Measurements from ENCODE around the gene FOXN3. TPM values are rescaled to one million over a fixed set of nuclear protein-coding genes. Genes with fewer than 3 reads are reported as not detected.

The FOXN3 gene
- total and polyA plus RNA-seq, 2 donors (not counting 1 experiment from before 2014, with no cell fraction given) = 27.9 to 33.3 TPM

DNA sequence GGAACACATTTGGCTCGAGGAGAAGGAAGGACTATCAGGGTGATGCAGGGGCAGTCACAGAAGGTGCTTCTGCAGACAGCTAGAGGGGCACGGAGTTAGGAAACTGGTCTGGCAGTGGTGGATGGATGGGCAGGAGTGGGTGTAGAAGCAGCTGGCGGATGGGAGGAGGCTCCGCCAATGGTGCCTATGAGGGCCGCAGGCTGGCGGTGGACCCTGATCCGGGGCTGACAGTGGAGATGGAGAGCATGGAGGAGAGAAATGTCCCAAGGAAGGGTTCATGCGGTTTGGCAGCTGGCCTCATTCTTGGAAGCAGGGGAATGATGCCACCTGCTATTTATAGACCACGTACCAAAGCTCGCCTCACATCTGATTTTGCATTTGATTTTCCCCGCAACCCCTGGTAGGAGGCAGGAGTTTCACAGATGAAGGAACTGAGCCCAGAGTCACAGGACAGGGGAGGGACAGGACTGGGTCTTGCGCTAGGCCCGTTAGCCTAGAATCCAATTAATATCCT, 237.1 kb downstream of the FOXN3 start:
- DNase-seq (ENCODE audit: low read depth in 2 of 2) = no peak
- Histone ChIP-seq H4K20me1 (ENCODE audit: control insufficient read depth, extremely low read depth, insufficient read depth, low read length) (no peaks in the 10 kb centered on the region), H2AFZ (ENCODE audit: low read length) (no peak overlapping the region), H3K4me2 (ENCODE audit: extremely low read depth, insufficient read depth, low read length) (no peak overlapping the region), H3K36me3 (ENCODE audit: control insufficient read depth, insufficient read depth, low read length) (no peaks in the 10 kb centered on the region), H3K9me3 (ENCODE audit: control insufficient read depth, insufficient read depth, low read depth, low read length) (no peaks in the 10 kb centered on the region), H3K4me3 (replicated peaks in 1 of 4; ENCODE audit: control extremely low read depth in 1 of 4, insufficient read depth in 1 of 4, low read depth in 3 of 4, low read length in 4 of 4) (no peak overlapping the region), H3K79me2 (ENCODE audit: control insufficient read depth, insufficient read depth, low read length) (no peaks in the 10 kb centered on the region), H3K9ac (ENCODE audit: insufficient read depth, low read length) (no peak overlapping the region), H3K27ac (ENCODE audit: insufficient read depth, low read length) (no peak overlapping the region), H3K4me1 (ENCODE audit: control insufficient read depth, extremely low read depth, insufficient read depth, low read length) (peaks cover 2% of the 10 kb centered on the region), H3K27me3 (ENCODE audit: control insufficient read depth, insufficient read depth, low read length) (no peaks in the 10 kb centered on the region)
- TF ChIP-seq, protein P1, sequence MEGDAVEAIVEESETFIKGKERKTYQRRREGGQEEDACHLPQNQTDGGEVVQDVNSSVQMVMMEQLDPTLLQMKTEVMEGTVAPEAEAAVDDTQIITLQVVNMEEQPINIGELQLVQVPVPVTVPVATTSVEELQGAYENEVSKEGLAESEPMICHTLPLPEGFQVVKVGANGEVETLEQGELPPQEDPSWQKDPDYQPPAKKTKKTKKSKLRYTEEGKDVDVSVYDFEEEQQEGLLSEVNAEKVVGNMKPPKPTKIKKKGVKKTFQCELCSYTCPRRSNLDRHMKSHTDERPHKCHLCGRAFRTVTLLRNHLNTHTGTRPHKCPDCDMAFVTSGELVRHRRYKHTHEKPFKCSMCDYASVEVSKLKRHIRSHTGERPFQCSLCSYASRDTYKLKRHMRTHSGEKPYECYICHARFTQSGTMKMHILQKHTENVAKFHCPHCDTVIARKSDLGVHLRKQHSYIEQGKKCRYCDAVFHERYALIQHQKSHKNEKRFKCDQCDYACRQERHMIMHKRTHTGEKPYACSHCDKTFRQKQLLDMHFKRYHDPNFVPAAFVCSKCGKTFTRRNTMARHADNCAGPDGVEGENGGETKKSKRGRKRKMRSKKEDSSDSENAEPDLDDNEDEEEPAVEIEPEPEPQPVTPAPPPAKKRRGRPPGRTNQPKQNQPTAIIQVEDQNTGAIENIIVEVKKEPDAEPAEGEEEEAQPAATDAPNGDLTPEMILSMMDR (conservative IDR thresholded peaks at IDR 0.05 in 1 of 2, IDR thresholded peaks at IDR 0.05 in 1 of 2; ENCODE audit: low read depth in 1 of 2, low read length in 2 of 2) = no peak
- no peak for TF ChIP-seq EZH2 (IDR thresholded peaks at IDR 0.05; ENCODE audit: low read length, missing control alignments)

DNA sequence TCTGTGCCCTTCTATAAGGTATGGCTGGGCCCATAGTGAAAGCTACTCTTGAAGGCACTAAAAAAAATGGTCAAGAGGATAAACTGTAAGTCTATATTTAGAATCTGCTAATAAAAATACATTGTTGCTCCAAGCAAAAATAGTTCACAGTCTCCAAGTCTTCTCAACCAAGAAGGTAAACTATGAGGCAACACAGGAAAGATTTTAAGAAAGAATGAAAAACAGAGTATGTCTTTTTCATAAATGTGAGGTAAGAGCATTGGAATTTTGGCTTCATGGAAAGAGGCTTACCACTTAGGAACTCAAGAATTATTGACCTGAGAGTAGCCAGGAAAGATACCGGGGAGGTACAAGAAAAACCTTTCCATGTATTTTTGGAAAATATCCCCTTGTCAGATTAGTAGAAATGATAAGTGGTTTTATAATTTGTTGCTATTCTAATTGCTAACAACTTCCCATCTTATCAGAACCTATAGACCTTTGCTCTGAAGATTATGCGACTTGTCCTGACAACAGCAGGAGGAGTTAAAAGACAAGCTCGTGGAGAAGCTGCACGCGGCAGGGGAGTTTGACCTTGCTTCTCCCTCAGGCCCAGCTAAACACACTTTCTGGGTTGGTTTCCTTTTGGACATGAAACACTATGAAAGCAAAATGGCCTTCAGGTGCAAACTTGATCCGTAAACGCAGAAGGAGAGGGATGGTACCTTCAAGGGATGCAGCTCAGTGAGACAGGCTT, 238.1 kb downstream of the FOXN3 start:
- H3K4me2 ChIP-seq (ENCODE audit: extremely low read depth, insufficient read depth, low read length) = no peak overlapping the region
- peaks cover 2% of the 10 kb centered on the region for H3K4me1 ChIP-seq (ENCODE audit: control insufficient read depth, extremely low read depth, insufficient read depth, low read length)
- H3K27ac ChIP-seq (ENCODE audit: insufficient read depth, low read length) = no peak overlapping the region
- TF ChIP-seq, protein P1 (conservative IDR thresholded peaks at IDR 0.05 in 1 of 2, IDR thresholded peaks at IDR 0.05 in 1 of 2; ENCODE audit: low read depth in 1 of 2, low read length in 2 of 2) = no peak
- no peak for TF ChIP-seq EZH2 (IDR thresholded peaks at IDR 0.05; ENCODE audit: low read length, missing control alignments)
- no peaks in the 10 kb centered on the region for H3K79me2 ChIP-seq (ENCODE audit: control insufficient read depth, insufficient read depth, low read length)
- H3K9ac ChIP-seq (ENCODE audit: insufficient read depth, low read length) = no peak overlapping the region
- no peaks in the 10 kb centered on the region for H4K20me1 ChIP-seq (ENCODE audit: control insufficient read depth, extremely low read depth, insufficient read depth, low read length)
- no peaks in the 10 kb centered on the region for H3K36me3 ChIP-seq (ENCODE audit: control insufficient read depth, insufficient read depth, low read length)
- H3K27me3 ChIP-seq (ENCODE audit: control insufficient read depth, insufficient read depth, low read length) = no peaks in the 10 kb centered on the region
- peak in 1 of 2 donors; percentile 66 for DNase-seq (ENCODE audit: low read depth in 2 of 2)
- H3K9me3 ChIP-seq (ENCODE audit: control insufficient read depth, insufficient read depth, low read depth, low read length) = no peaks in the 10 kb centered on the region
- H3K4me3 ChIP-seq (replicated peaks in 1 of 4; ENCODE audit: control extremely low read depth in 1 of 4, insufficient read depth in 1 of 4, low read depth in 3 of 4, low read length in 4 of 4) = no peak overlapping the region
- H2AFZ ChIP-seq (ENCODE audit: low read length) = no peak overlapping the region

DNA sequence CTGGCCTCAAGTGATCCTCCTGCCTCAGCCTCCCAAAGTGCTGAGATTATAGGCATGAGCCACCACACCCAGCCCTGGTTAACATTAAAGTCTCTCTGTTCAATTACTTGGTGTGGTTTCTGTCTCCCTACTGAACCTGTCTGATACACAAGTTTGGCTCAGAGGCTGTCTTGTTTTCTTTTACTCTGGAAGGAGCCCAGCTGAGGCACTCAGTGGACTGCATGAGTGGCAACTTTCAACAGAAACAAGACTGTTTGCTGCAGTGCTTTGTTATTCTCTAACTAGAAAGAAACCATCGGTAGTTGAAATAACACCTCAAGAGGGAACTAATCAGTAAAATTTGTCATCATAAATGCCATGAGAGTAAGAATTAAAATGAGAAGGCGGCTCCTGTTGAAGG, 238.7 kb downstream of the FOXN3 start:
- DNase-seq (ENCODE audit: low read depth in 2 of 2) = no peak
- Histone ChIP-seq H3K4me3 (replicated peaks in 1 of 4; ENCODE audit: control extremely low read depth in 1 of 4, insufficient read depth in 1 of 4, low read depth in 3 of 4, low read length in 4 of 4) (no peak overlapping the region), H3K9me3 (ENCODE audit: control insufficient read depth, insufficient read depth, low read depth, low read length) (no peaks in the 10 kb centered on the region), H2AFZ (ENCODE audit: low read length) (no peak overlapping the region), H3K27ac (ENCODE audit: insufficient read depth, low read length) (no peak overlapping the region), H3K79me2 (ENCODE audit: control insufficient read depth, insufficient read depth, low read length) (no peaks in the 10 kb centered on the region), H3K4me2 (ENCODE audit: extremely low read depth, insufficient read depth, low read length) (no peak overlapping the region), H3K9ac (ENCODE audit: insufficient read depth, low read length) (no peak overlapping the region), H3K4me1 (ENCODE audit: control insufficient read depth, extremely low read depth, insufficient read depth, low read length) (peaks cover 2% of the 10 kb centered on the region), H4K20me1 (ENCODE audit: control insufficient read depth, extremely low read depth, insufficient read depth, low read length) (no peaks in the 10 kb centered on the region), H3K36me3 (ENCODE audit: control insufficient read depth, insufficient read depth, low read length) (no peaks in the 10 kb centered on the region), H3K27me3 (ENCODE audit: control insufficient read depth, insufficient read depth, low read length) (no peaks in the 10 kb centered on the region)
- TF ChIP-seq, protein P1 (conservative IDR thresholded peaks at IDR 0.05 in 1 of 2, IDR thresholded peaks at IDR 0.05 in 1 of 2; ENCODE audit: low read depth in 1 of 2, low read length in 2 of 2) = no peak
- TF ChIP-seq EZH2 (IDR thresholded peaks at IDR 0.05; ENCODE audit: low read length, missing control alignments) = no peak
